Right ventricle myocardium inferior (tissue), 1 donor: Measurements from ENCODE around the gene ZFP42. TPM values are rescaled to one million over a fixed set of nuclear protein-coding genes. Genes with fewer than 3 reads are reported as not detected.

Experiments used
- total RNA-seq: library from RNA; stranded (reverse); fragmentation: NEBNext Ultra II Directional; extraction: Animal tissue kit (Norgen Biotek cat#: 25700); gene quantifications from one replicate; pipeline ENCODE4 v1.2.1, GENCODE V29; 2021
- donor health status: DM: no; HTN: yes; CAD: no; lungs with severe emphysema.

The ZFP42 gene
- total RNA-seq, 1 donor from 2014 or later, result not detected

Other genes starting within 250 kb of the ZFP42 start
- gene TRIML2, start 113.8 kb downstream of the ZFP42 start, total RNA-seq, result not detected
- gene TRIML1, start 143.7 kb downstream of the ZFP42 start, total RNA-seq, result not detected